Measurements from ENCODE around the gene FRS2.
A peak's percentile ranks its signal among the peaks of the same experiment; 100 is the strongest.

The FRS2 gene

DNA sequence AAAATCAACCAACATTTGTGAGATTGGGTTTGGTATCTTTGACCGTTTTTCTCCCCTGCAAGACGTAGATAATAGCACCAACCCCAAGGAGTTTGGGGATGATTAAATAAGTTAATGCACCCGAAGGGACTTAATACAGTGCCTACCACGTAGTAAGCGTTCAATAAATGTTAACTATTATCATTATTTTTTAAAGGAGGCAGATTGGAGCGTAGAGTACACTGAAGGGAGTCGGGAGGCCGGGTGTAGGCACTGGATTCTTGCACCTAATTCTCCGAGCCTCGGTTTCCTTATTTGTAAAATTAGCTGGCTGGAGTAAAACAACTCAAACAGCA lies 367 bp upstream of the FRS2 start:
- CTCF ChIA-PET: interaction anchor here (1.0 to 2.6 kb wide), 3 partner anchors 14 to 101 kb away, joined by 3 to 16 read pairs (median 4); no protein-coding TSS in a partner anchor
- POLR2A ChIA-PET (ENCODE audit: low non-redundant PET): interaction anchor here (0.5 to 0.8 kb wide), 2 partner anchors 100 to 818 kb away, joined by 3 to 10 read pairs; no protein-coding TSS in a partner anchor
- peak overlapping the region; percentile 86 for H3K27ac ChIP-seq
- TF ChIP-seq, protein P1, sequence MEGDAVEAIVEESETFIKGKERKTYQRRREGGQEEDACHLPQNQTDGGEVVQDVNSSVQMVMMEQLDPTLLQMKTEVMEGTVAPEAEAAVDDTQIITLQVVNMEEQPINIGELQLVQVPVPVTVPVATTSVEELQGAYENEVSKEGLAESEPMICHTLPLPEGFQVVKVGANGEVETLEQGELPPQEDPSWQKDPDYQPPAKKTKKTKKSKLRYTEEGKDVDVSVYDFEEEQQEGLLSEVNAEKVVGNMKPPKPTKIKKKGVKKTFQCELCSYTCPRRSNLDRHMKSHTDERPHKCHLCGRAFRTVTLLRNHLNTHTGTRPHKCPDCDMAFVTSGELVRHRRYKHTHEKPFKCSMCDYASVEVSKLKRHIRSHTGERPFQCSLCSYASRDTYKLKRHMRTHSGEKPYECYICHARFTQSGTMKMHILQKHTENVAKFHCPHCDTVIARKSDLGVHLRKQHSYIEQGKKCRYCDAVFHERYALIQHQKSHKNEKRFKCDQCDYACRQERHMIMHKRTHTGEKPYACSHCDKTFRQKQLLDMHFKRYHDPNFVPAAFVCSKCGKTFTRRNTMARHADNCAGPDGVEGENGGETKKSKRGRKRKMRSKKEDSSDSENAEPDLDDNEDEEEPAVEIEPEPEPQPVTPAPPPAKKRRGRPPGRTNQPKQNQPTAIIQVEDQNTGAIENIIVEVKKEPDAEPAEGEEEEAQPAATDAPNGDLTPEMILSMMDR (conservative IDR thresholded peaks at IDR 0.05; ENCODE audit: low read depth): no peak
- no peak for DNase-seq (ENCODE audit: low spot score)

DNA sequence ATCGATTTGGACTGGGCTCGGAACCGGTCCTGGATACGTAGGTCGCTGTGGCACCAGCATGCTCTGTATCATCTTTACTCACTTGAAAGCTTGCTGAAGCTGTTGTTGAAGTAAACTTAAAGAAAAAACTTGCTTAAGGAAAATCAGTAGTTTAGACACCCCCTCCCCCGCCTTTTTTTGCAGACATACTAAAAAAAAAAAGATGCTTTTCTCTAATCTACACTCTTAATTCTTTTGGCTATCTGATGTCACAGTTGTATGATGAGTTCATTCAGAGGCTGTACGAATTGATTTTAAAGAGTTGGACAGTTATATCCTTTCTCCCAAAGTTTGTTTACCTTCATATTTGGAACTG lies 865 bp downstream of the FRS2 start:
- ChIA-PET POLR2A (ENCODE audit: low non-redundant PET) (interaction anchor here (0.8 kb wide), 1 partner anchor 86 kb away, joined by 3 read pairs; no protein-coding TSS in a partner anchor), CTCF (interaction anchor here (0.7 to 2.6 kb wide), 4 partner anchors 20 to 168 kb away, joined by 3 to 16 read pairs (median 4); no protein-coding TSS in a partner anchor)
- peak overlapping the region; percentile 86 for H3K27ac ChIP-seq
- TF ChIP-seq, protein P1 (conservative IDR thresholded peaks at IDR 0.05; ENCODE audit: low read depth): 0 out of 2 replicates have a peak, but pooled peaks have one; percentile 12
- no peak for DNase-seq (ENCODE audit: low spot score)

DNA sequence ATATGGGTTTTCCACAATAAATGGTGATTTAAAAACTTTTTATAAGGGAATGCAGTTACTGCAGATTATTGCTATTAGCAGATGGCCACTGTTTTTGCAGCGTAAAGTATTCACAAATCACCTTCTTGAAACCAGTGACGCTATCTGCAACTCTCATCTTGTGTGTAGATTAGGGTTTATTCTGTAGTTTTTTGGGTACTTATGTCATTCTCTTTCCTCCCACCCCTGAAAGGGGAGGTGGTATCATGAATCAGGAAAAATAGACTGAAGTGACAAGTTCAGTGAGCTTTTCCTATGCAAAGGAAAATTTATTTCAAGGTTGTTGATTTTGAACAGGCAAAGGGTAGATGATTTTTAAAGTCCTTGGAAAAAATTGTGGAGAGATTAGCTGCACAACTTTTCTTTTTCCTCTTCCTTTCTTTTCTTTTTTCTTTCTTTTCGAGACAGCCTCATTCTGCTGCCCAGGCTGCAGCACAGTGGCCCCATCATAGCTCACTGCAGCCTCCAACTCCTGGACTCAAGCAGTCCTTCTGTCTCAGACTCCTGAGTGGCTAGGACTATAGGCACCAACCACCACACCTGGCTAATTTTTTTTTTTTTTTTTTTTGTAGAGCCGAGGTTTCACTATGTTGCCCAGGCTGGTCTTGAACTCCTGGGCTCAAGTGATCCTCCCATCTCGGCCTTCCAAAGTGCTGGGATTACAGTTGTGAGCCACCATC lies 1.6 kb downstream of the FRS2 start:
- DNase-seq (ENCODE audit: low spot score): no peak
- TF ChIP-seq, protein P1 (conservative IDR thresholded peaks at IDR 0.05; ENCODE audit: low read depth): no peak
- no peak overlapping the region for H3K27ac ChIP-seq
- CTCF ChIA-PET: interaction anchor here (0.6 to 2.6 kb wide), 4 partner anchors 72 to 145 kb away, joined by 3 to 16 read pairs (median 4); no protein-coding TSS in a partner anchor
- POLR2A ChIA-PET (ENCODE audit: low non-redundant PET): interaction anchor here (0.6 kb wide), 1 partner anchor 114 kb away, joined by 3 read pairs; no protein-coding TSS in a partner anchor

DNA sequence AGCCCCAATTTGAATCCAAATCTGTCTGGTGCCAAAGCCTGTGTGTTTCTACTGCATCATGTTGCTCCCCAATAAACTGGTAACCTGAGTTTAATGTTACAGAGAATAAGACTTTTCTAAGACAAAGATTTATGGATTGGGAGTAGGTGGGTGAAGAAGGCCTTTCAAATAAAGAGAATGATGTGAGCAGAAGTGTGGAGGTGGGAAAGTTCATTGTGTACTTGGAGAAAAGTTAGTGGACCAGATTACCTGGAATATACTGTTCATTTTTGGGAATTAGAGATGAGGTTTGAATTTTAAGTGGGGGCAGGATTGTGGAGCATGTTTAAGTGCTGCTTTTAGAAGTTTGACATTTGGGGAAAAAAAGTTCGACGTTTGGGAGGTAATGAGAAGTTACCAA lies 3.1 kb downstream of the FRS2 start:
- ChIA-PET CTCF (no interaction called here), POLR2A (ENCODE audit: low non-redundant PET) (no interaction called here)
- DNase-seq (ENCODE audit: low spot score): no peak
- TF ChIP-seq, protein P1 (conservative IDR thresholded peaks at IDR 0.05; ENCODE audit: low read depth): no peak
- H3K27ac ChIP-seq: no peak overlapping the region

DNA sequence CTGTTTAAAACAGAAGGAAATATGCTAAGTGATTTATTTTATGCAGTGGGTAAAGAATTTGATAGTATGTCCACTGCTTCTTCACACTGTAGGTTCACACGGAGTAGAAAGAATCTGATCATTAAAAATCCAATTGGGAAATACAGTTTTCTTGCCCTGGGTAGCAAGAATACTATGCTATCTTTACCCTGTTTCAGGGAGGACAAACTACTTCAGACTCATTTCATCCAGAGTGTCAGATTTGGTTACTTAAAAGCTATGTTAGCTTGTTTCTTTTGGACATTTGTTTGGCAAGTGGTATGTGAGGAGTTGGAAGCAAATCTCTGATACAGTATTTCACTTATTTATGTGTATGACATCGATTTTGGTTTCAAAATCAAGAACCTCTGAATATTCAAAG lies 4.3 kb downstream of the FRS2 start:
- no peak overlapping the region for H3K27ac ChIP-seq
- ChIA-PET POLR2A (ENCODE audit: low non-redundant PET) (no interaction called here), CTCF (no interaction called here)
- TF ChIP-seq, protein P1 (conservative IDR thresholded peaks at IDR 0.05; ENCODE audit: low read depth): no peak
- DNase-seq (ENCODE audit: low spot score): no peak

DNA sequence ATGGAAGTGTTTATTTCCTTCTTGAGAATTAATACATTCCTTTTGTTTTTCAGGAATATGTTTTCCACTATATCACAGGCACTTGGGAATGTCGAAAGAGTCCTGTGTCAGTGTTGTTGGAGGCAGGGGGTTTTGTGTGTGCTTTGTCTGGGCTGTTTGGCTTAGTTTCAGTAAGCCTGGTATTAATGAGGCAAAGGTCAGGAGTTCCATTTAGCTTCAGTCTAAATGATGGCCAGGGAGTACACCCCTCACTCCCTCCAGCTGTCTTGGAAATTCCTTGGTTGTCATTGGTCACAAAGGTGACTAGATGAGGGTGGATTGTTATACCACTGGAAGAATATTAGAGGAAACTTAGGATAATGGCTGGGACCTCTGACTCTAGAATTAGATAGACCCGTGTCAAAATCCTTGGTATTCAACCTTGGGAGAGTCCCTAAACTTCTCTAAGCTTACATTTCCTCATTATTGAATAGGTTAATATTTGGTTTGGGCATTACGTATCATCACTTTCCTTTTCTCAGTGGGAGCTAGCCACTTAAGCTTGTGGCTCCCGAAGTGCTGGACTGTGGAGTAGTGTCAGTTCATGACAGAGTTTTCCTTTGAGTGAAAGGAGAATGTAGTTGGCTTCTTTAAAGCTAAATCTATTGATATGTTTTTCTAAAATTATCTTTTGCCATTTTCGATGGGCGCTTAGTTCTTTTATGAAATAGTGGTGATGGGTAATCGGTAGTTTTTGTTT lies 5.2 kb downstream of the FRS2 start:
- POLR2A ChIA-PET (ENCODE audit: low non-redundant PET): no interaction called here
- CTCF ChIA-PET: no interaction called here
- no peak overlapping the region for H3K27ac ChIP-seq
- no peak for DNase-seq (ENCODE audit: low spot score)
- TF ChIP-seq, protein P1 (conservative IDR thresholded peaks at IDR 0.05; ENCODE audit: low read depth): no peak

Data from RWPE1 (cell line).